Muscle layer of colon (tissue), 2 donors: Measurements from ENCODE around the gene SALL3.

Source experiments
- H3K27ac ChIP-seq: one replicate; pipeline ENCODE4 v1.7.0; 2013; ENCODE audit warnings: low read depth, mild to moderate bottlenecking, low read length, moderate library complexity
- H3K27me3 ChIP-seq, 2 donors: one replicate each; pipeline ENCODE4 v1.7.0; 2013; ENCODE audit warnings: low read length in 2 of 2, mild to moderate bottlenecking in 2 of 2; ENCODE audit not compliant: insufficient read depth in 2 of 2, control insufficient read depth in 1 of 2
- H3K36me3 ChIP-seq: one replicate; pipeline ENCODE4 v1.7.0; 2013; ENCODE audit warnings: mild to moderate bottlenecking, low read length; ENCODE audit not compliant: insufficient read depth
- H3K4me1 ChIP-seq: one replicate; pipeline ENCODE4 v1.7.0; 2013; ENCODE audit warnings: mild to moderate bottlenecking, low read length; ENCODE audit not compliant: insufficient read depth
- H3K4me3 ChIP-seq, 2 donors: one replicate each; pipeline ENCODE4 v1.7.0; 2013; ENCODE audit warnings: low read length in 2 of 2, low read depth in 1 of 2, mild to moderate bottlenecking in 1 of 2, moderate library complexity in 1 of 2
- H3K9ac ChIP-seq: one replicate; pipeline ENCODE4 v1.7.0; 2013; ENCODE audit warnings: low read length
- H3K9me3 ChIP-seq: one replicate; pipeline ENCODE4 v1.7.0; 2013; ENCODE audit warnings: mild to moderate bottlenecking, low read length
- donor health status: abdominal sarcoma.
- donor health status: Adenocarcinoma of cecum.

Gene SALL3

DNA sequence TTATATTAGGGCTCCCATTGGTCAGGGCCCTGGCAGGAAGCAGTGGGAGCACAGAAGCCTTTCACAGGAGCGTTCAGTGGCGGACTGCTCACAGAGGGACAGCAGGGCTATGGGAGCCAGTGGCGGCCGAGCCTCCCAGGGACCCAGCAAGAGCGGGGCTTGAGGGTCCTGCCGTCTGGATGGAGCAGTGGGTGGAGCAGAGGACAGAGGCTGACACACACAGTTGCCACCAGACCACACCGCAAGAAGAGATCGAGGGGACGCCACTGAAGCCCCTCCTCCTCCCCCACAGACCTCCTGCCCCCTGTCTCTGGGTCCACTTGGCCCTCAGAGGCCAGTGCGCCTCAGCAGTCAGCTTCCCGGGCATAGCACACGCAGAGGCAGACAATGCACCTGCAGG is 39.3 kb downstream of the SALL3 start:
- Histone ChIP-seq H3K36me3 (no peaks in the 10 kb centered on the region), H3K27me3 (peaks cover 0 to 5% of the 10 kb centered on the region in 2 donors), H3K4me3 (no peak overlapping the region), H3K27ac (no peak overlapping the region), H3K4me1 (no peaks in the 10 kb centered on the region), H3K9me3 (no peaks in the 10 kb centered on the region), H3K9ac (no peak overlapping the region)

DNA sequence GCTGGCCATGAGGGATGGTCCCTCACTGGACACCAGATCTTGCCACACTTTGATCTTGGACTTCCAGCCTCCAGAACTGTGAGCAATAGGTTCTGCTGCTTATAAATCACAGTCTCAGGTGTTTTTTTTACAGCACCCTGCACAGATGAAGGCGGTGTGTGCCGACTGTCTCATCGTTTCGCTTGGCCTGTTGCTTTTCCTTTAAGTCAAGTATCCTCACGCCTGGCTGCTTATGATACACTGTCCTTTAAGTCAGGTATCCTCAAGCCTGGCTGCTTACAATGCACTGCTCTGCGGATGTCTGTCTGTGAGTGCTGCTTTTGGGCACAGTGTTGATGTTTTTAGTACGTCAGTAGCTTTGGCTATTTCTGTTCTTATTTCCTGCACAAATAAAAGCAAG is 40.3 kb downstream of the SALL3 start:
- H3K4me3 ChIP-seq = no peak overlapping the region
- peaks cover 0 to 5% of the 10 kb centered on the region in 2 donors for H3K27me3 ChIP-seq

DNA sequence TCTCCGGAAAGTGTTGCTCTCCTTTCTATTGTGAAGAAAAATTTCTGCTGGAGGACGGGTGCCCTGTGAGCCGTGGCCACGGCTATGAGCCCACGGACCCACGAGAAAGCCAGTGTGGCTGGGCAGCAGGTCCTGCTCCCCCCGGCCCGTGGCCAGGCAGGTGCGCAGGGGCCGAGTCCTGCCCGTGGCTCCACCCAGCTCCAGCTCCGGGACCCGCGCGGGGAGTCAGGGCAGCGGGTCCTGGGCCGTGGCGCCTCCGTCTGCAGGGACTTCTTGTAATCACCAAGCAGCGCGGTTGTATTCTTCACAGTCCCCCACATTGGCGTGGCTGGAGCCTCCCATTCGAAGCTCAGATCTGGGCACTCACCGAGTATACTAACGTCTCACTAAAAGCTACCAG is 43.0 kb downstream of the SALL3 start:
- Histone ChIP-seq H3K27me3 (peaks cover 0 to 5% of the 10 kb centered on the region in 2 donors), H3K4me3 (no peak overlapping the region), H3K27ac (no peak overlapping the region), H3K9ac (no peak overlapping the region), H3K36me3 (no peaks in the 10 kb centered on the region), H3K9me3 (no peaks in the 10 kb centered on the region), H3K4me1 (no peaks in the 10 kb centered on the region)

More for the DNA sequence above, 40.3 kb downstream of the SALL3 start:
- no peak overlapping the region for H3K27ac ChIP-seq
- no peaks in the 10 kb centered on the region for H3K36me3 ChIP-seq
- H3K9ac ChIP-seq = no peak overlapping the region
- H3K9me3 ChIP-seq = no peaks in the 10 kb centered on the region
- H3K4me1 ChIP-seq = no peaks in the 10 kb centered on the region

DNA sequence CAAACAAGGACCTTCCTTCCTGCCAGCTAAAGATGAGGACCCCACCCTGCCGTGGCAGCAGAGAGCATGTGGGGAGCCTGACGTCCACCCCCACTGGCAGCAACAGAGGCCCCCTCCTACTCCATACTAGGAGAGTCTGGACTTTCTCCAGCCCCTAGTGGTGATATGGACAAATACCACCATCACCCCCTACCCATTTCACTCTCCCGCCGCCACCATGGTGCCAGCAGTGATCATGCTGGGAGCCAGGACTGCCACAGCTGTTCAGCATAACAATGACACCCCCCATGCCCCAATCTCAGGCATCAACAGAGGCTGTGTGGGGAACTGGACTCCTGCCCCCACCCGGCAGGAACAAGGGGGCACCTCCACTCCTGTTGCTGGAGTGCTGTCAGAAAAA is 46.9 kb downstream of the SALL3 start:
- Histone ChIP-seq H3K27ac (no peak overlapping the region), H3K9ac (no peak overlapping the region), H3K4me3 (no peak overlapping the region), H3K4me1 (no peaks in the 10 kb centered on the region), H3K9me3 (no peaks in the 10 kb centered on the region), H3K27me3 (no peaks in the 10 kb centered on the region), H3K36me3 (no peaks in the 10 kb centered on the region)

DNA sequence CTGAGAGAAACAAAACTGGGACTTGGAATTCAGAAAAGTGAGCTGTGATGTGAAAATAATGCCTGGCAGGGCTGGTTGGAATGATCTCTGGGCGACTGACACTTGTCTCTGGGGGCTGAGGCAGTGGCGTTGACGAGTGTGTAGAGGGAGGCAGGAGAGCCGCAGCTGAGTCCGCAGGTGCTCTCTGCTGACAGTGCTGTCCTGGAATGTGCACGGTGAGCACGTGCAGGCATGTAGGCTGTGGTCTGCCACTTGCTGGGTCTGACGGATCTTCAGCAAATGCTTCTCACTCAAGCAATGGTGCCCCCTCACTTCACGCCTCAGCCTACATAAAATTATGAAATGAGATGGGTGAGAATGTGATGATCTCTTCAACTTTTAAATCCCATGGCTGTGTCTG is 51.1 kb downstream of the SALL3 start:
- no peak overlapping the region for H3K4me3 ChIP-seq
- H3K36me3 ChIP-seq = no peaks in the 10 kb centered on the region
- H3K27me3 ChIP-seq = no peaks in the 10 kb centered on the region
- H3K9me3 ChIP-seq = no peaks in the 10 kb centered on the region
- no peaks in the 10 kb centered on the region for H3K4me1 ChIP-seq
- H3K9ac ChIP-seq = no peak overlapping the region
- no peak overlapping the region for H3K27ac ChIP-seq

DNA sequence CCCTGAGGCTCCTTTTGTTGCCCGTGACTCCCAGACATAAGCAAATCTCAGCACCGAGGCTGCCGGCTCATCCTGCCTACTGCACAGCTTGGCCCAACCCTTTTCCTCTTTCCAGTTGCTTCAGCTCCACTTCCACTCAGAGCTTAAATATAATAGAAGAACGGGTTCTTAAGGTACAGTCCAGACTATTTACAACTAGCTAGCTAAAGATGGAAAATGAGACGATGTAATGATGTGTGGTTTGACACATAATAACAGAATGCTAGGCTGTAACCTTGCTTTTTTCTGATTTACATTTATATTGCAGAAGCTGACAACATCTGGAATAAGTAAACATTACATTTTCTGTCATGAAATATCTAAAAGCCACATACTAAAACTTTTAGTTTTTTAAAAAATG is 62.7 kb downstream of the SALL3 start:
- no peaks in the 10 kb centered on the region for H3K9me3 ChIP-seq
- H3K36me3 ChIP-seq = no peaks in the 10 kb centered on the region
- H3K4me3 ChIP-seq = no peak overlapping the region
- no peak overlapping the region for H3K9ac ChIP-seq
- no peaks in the 10 kb centered on the region for H3K4me1 ChIP-seq
- H3K27me3 ChIP-seq = no peaks in the 10 kb centered on the region
- no peak overlapping the region for H3K27ac ChIP-seq

DNA sequence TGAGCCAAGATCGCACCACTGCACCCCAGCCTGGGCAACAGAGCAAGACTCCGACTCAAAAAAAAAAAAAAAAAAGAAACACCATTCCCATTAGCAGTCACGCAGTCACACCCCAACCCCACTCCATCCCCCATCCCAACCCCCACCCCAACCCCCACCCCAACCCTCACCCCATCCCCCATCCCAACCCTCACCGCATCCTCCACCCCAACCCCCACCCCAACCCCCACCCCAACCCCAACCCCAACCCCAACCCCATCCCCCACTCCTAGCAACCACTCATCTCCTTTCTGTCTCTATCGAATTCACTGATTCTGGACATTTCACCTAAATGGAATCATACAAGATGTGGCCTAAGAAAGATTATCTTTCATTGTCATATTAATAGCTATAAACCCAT is 63.7 kb downstream of the SALL3 start:
- Histone ChIP-seq H3K4me3 (no peak overlapping the region), H3K36me3 (no peaks in the 10 kb centered on the region)

DNA sequence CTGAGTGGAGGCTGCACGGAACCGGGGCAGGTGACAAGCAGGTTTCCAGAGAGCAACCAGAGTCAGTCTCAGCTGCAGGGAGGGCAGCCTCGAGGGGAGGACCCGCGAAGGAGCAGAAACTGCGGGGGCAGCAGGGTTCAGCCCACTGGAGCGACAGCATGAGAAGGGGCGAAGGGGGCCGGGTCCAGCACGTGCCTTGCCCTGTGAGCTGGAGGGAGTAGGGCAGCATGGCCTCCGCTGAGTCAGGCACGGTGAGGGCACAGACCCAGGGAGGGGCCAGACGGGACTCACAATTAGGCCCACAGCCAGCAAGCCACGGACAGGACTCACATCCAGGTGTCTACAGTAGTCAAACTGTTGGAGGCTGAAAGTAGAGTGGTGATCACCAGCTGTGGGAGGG is 66.9 kb downstream of the SALL3 start:
- Histone ChIP-seq H3K4me1 (no peaks in the 10 kb centered on the region), H3K27ac (no peak overlapping the region), H3K4me3 (no peak overlapping the region), H3K9me3 (no peaks in the 10 kb centered on the region), H3K9ac (no peak overlapping the region), H3K27me3 (no peaks in the 10 kb centered on the region), H3K36me3 (no peaks in the 10 kb centered on the region)

More for the DNA sequence above, 63.7 kb downstream of the SALL3 start:
- Histone ChIP-seq H3K9me3 (no peaks in the 10 kb centered on the region), H3K4me1 (no peaks in the 10 kb centered on the region), H3K9ac (no peak overlapping the region), H3K27me3 (no peaks in the 10 kb centered on the region), H3K27ac (no peak overlapping the region)

DNA sequence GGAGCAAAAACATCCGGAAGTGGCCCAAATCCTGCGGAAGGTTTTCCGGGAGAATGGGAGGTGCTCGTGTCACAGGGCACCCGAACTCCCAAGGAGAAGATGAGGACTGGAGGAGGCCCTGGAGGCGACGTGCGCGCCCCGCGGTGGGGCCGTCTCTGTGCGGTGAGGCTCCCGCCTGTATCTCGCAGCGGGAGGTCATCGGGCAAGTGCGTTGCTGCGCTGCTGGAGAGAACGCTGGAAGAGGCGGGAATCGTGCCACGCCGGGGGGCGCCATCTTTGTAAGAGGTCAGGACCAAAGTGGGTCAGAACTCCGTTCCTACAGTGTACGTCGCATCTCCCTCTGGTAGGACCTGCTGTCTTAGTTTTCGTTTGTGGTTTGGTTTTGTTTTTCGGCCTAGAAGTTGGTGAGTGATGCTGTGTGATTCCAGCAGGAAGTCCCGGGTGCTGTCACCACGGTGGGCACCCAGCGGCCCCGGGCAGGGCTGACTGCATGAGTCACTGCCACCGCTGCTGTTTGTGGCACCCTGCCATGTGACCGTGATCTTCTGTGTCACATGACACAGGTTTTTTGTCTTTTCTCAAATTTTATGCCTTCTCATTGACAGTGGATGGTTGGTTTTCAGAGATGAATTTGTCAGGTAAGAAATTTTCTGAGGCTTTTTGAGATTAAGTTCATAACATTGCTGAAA is 68.1 kb downstream of the SALL3 start:
- no peak overlapping the region for H3K4me3 ChIP-seq
- no peaks in the 10 kb centered on the region for H3K4me1 ChIP-seq
- no peaks in the 10 kb centered on the region for H3K27me3 ChIP-seq
- no peaks in the 10 kb centered on the region for H3K36me3 ChIP-seq
- no peak overlapping the region for H3K9ac ChIP-seq
- H3K27ac ChIP-seq = no peak overlapping the region
- no peaks in the 10 kb centered on the region for H3K9me3 ChIP-seq

DNA sequence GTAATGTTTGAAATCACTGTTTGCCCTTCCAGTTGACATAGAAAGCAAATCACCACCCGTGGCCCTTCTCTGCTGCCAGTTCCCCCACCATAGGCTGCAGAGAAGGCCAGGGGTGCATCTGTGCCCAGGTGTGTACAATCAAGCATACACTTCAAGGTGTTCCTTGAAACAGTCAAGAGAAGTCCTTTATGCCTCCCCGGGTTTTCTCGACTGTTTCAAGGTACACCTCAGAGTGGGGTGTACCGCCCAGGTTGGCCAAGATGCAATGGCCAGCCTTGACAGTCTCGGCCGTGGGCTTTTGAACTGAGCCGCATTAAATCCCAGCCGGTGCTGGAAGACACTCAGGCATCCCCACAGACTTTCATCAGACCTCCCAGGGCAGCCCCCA is 68.6 kb downstream of the SALL3 start:
- H3K27me3 ChIP-seq = no peaks in the 10 kb centered on the region
- H3K27ac ChIP-seq = no peak overlapping the region
- H3K4me1 ChIP-seq = no peaks in the 10 kb centered on the region
- no peaks in the 10 kb centered on the region for H3K9me3 ChIP-seq
- H3K36me3 ChIP-seq = no peaks in the 10 kb centered on the region
- H3K9ac ChIP-seq = no peak overlapping the region
- H3K4me3 ChIP-seq = no peak overlapping the region

DNA sequence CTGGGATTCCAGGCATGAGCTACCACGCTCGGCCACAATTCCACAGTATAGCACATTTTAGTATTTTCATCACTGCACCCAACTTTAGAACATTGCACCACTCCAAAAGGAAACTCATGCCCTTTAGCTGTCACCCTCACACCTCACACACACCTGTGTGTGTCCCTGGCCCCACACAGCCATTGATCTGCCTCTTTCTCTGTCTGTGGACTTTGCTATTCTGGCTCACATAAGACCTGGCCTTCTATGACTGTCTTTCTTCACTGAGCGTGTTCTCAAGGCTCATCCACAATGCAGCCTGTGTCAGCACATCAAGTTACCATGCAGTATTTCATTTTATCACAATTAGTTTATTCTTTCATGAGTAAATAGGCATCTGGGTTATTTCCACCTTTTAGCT is 69.9 kb downstream of the SALL3 start:
- Histone ChIP-seq H3K27ac (no peak overlapping the region), H3K9ac (no peak overlapping the region), H3K27me3 (no peaks in the 10 kb centered on the region), H3K36me3 (no peaks in the 10 kb centered on the region), H3K4me3 (no peak overlapping the region), H3K9me3 (no peaks in the 10 kb centered on the region), H3K4me1 (no peaks in the 10 kb centered on the region)
